HG03196 (cell line): ENCODE results near the gene CCDC167.
A peak's percentile ranks its signal among the peaks of the same experiment; 100 is the strongest.

Experiments
- ATAC-seq: cut with Tn5 transposase; IDR thresholded peaks from one replicate; pipeline ENCODE4 v1.9.1; 2021; ENCODE audit not compliant: unreplicated experiment

CCDC167 gene

GRCh38 chr6:37531026-37531425, 31.3 kb upstream of the CCDC167 start:
- ATAC-seq = no peak

- no peak for ATAC-seq
Observed at GRCh38 chr6:37530297-37530696, 30.6 kb upstream of the CCDC167 start.

GRCh38 chr6:37528541-37528940, 28.8 kb upstream of the CCDC167 start:
- ATAC-seq = no peak

GRCh38 chr6:37525460-37526357, 26.0 kb upstream of the CCDC167 start:
- ATAC-seq = no peak

DNA sequence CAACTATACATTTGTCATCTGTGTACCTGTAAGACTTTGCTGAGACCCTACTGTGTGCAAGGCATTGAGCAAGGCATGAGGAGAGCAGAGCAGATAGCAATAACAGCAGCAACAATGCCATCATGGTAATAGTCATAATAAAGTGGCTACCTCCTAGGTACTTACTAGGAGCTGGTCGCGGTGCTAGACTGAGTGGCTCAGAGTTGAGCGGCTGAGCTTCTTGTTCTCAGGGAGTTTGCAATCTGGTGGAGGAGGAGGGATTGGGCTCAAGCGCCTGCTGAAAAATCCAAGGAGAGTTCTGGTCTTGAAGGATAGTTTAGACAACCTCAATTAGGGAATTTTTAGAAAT, 25.3 kb upstream of the CCDC167 start:
- ATAC-seq = no peak

GRCh38 chr6:37524025-37524969, 24.6 kb upstream of the CCDC167 start:
- no peak for ATAC-seq

DNA sequence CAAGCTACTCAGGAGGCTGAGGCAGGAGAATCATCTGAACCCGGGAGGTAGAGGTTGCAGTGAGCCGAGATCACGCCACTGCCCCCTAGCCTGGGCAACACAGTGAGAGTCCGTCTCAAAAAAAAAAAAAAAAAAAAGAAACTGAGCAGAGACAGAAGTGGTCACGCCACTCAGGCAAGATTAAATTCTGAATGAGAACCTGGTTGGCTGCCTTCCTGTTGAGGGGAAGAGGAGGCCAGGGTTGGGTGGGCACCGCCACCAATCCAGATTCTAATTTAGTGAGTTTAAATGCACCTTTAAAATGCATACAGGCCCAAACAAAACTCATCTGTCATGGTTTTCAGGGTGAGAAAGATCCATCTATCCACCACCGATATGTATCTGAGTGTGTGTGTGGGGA, 23.7 kb upstream of the CCDC167 start:
- ATAC-seq = no peak

- no peak for ATAC-seq
Observed at GRCh38 chr6:37522836-37523235, 23.1 kb upstream of the CCDC167 start.

DNA sequence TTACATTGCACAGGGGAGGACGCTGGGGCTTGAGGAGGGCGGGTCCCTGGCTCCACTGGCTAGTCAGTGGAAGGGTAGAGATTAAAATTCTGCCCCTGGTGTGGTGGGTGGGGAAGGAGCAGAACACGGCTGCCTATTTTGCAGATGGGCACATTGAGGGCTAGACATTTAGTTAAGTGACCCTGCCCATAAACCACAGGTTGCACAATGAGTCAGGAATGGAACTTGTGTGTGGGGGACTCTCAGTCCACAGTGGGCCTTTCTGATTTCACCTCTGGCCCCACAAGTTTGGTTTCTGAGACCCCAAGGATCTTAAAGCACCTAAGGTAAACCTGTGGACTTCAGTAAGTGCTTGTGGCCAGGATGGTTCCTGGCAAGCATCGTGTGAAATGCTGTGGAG, 22.0 kb upstream of the CCDC167 start:
- no peak for ATAC-seq

DNA sequence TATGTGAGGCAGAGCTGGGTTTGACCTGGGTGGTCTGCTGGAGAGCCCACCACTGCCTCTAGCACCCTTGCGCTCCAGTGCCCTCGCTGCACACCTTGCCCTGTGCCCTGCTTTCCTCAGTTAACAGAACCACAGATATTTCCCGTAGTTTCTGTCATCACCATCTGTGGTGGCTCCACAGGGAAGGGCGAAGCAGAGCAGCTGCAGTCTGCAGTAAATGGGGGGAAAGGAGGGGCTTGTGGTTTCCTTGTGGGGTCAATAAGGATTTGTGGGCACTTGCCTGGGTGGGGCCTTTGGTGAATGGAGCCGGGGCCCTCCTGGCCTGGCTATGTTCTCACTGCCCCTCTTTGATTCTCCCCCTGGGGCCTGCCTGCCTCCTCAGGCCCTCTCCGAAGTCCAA, 21.2 kb upstream of the CCDC167 start:
- no peak for ATAC-seq

GRCh38 chr6:37519461-37519860, 19.8 kb upstream of the CCDC167 start:
- ATAC-seq = no peak

- ATAC-seq = no peak
Observed at GRCh38 chr6:37518116-37518515, 18.4 kb upstream of the CCDC167 start.

GRCh38 chr6:37517411-37517812, 17.7 kb upstream of the CCDC167 start:
- no peak for ATAC-seq

GRCh38 chr6:37516920-37517405, 17.3 kb upstream of the CCDC167 start:
- ATAC-seq = no peak

DNA sequence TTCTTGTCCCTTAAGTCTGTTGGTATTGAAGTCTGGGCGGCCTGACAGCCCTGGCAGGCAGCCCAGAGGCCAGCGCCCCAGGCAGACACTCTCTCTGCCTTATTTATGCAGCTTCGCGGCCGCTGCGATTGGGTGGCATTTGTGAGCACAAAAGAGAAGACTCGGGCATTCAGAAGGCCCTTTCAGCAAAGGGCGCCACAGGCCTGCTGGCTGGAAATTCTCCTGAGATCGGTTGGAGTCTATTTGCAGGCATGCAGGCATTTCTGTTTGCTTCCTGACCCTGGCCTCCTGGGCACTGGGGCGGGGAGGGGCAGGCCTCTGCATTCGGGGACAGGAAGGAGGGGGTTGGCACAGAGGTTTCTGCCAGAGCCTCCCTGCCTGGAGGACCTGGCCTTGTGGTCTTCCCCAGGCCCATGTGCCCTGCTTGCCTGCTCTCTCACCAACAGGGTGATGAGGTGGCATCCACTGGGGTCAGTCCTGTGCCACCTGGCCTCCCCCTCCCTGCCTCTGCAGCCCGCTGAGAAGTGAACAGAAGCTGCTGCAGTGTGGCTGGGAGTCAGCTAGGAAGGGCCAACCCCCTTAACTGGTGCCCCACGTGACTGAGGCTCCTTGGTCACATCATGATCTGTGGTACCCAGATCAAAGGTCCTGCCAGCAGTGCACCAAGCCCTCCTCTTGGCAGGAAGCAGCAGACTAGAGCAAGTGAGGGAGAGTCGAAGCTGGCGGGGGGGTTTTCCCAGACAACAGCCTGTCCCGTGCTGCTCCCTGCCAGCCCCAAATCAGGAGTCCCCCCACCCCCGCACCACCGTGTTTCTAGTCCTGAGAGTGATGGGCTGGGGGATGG, 16.6 kb upstream of the CCDC167 start:
- peak; percentile 66 for ATAC-seq

DNA sequence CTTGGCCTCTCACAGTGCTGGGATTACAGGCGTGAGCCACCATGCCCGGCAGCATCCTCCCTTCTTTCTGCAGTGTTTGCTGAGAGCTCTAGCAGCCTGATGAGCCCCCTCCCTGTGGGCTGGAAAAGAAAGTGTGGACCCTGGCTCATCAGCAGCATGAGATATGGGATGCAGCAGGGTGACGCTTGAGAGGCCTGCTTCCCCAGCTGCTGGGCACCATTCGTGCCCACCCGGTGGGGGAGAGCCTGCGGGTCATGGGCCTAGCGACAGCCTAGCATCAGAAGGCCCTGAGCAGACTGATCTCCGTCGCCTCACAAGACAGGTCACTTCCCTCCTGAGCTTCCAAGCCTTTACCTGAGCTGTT, 16.0 kb upstream of the CCDC167 start:
- no peak for ATAC-seq

GRCh38 chr6:37514837-37515236, 15.1 kb upstream of the CCDC167 start:
- ATAC-seq = no peak

GRCh38 chr6:37514321-37514771, 14.7 kb upstream of the CCDC167 start:
- ATAC-seq = no peak

- no peak for ATAC-seq
Observed at GRCh38 chr6:37513576-37513975, 13.9 kb upstream of the CCDC167 start.

DNA sequence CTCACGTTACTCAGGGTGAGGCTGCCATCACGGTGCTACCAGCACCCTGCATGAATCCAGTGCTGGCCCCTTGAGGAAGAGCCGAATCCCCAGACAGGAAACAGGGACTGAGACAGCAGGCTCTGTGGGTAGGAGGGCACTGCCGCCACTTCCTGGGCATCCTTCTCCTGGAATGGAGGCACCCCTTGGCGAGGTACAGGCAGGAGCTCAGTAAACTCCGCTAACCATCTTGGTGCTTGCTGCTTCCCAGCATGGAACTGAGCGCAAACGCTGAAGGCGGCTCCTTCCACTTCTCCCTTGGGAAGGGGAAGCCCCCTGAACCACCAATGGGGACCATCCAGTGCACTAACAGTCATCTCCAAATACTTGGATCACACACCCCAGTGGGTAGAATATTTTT, 13.5 kb upstream of the CCDC167 start:
- ATAC-seq = no peak
